Measurements from ENCODE around the gene MRPL52. TPM values are rescaled to one million over a fixed set of nuclear protein-coding genes. Genes with fewer than 3 reads are reported as not detected.
A peak's percentile ranks its signal among the peaks of the same experiment; 100 is the strongest.

Gene MRPL52
- total and polyA plus RNA-seq, 10 of the 15 experiments (the other 5 are each of a cell fraction or from before 2014, with no cell fraction given), result 51.7 to 541 (median 142) TPM

DNA sequence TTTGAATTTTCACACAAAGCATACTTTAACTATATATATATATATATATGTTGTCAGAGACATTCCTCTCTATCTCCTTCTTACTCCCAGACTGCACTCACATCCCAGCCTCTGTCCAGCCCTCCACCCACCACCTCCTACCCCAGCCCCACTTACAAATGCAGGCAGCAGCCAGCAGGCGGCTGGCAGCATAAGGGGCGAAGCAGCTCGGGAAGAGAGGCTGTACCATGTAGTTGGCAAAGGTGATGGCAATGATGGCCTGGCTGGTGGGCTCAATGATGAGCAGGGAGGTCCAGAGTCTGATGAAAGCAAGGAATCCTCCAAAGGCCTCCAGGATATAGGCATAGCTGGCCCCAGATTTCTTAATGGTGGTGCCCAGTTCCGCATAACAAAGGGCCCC, 16.9 kb upstream of the MRPL52 start:
- in situ Hi-C loops (cut with MboI) (no loop called here), intact Hi-C loops (cut with micrococcal nuclease; ENCODE audit: unreplicated experiment) (no loop called here)
- Histone ChIP-seq H3K9me3 (replicated peaks; ENCODE audit: control insufficient read depth, insufficient read depth, low read length) (no peaks in the 10 kb centered on the region), H2AFZ (ENCODE audit: control insufficient read depth, low read depth, low read length) (no peak overlapping the region), H3K9ac (ENCODE audit: control insufficient read depth, insufficient read depth, low read length) (peak overlapping the region; percentile 60), H3K27ac (ENCODE audit: control insufficient read depth, insufficient read depth) (peak overlapping the region; percentile 61), H3K36me3 (ENCODE audit: control insufficient read depth in 2 of 2, insufficient read depth in 2 of 2, low read length in 1 of 2) (no peaks in the 10 kb centered on the region), H3K4me2 (ENCODE audit: control insufficient read depth, insufficient read depth) (peak overlapping the region; percentile 86), H3K79me2 (ENCODE audit: control insufficient read depth, insufficient read depth, low read length) (peaks cover 50% of the 10 kb centered on the region), H3K4me3 (peak overlapping the region; percentile 61), H3K27me3 (replicated peaks in 1 of 2; ENCODE audit: control insufficient read depth in 2 of 2, insufficient read depth in 2 of 2, low read length in 1 of 2) (no peaks in the 10 kb centered on the region), H3K4me1 (ENCODE audit: control insufficient read depth, insufficient read depth, low read length) (peaks cover 26% of the 10 kb centered on the region), H4K20me1 (ENCODE audit: control insufficient read depth, insufficient read depth) (no peaks in the 10 kb centered on the region)
- RAD21 ChIA-PET (ENCODE audit: unreplicated experiment), result interaction anchor here (0.9 to 14.2 kb wide), 11 partner anchors 9 to 321 kb away, joined by 3 to 219 read pairs (median 5); partner anchors contain the start of gene OXA1L
- BruUV-seq (replicated peaks), result no TSS peak
- CTCF ChIA-PET, result interaction anchor here (0.6 to 15.1 kb wide), 14 partner anchors 10 to 247 kb away, joined by 3 to 324 read pairs (median 7); no protein-coding TSS in a partner anchor
- no peak for DNase-seq (ENCODE audit: low read depth, low spot score)
- no peak for FAIRE-seq
- POLR2A ChIA-PET, result interaction anchor here (0.6 to 17.5 kb wide), 6 partner anchors 10 to 333 kb away, joined by 3 to 245 read pairs (median 4); partner anchors contain the start of gene OXA1L
- SMC1A ChIA-PET (ENCODE audit: uncharacterized antibody, unreplicated experiment), result interaction anchor here (0.6 to 16.0 kb wide), 12 partner anchors 10 to 243 kb away, joined by 3 to 395 read pairs (median 5); partner anchors contain the start of genes LRP10, MRPL52 and OXA1L
- ATAC-seq, result 0 out of 3 replicates have a peak, but pooled peaks have one; percentile 4
- WGBS (ENCODE audit: insufficient coverage, insufficient replicate concordance, low lambda C conversion rate, missing lambda C conversion rate), result 90% methylated on average over 4 of the region's 4 CpGs
- TF ChIP-seq RUNX3 (IDR thresholded peaks at IDR 0.05; ENCODE audit: low read length) (no peak), IKZF2 (IDR thresholded peaks at IDR 0.05) (no peak), CTCF (IDR thresholded peaks at IDR 0.05 in 2 of 3, conservative IDR thresholded peaks at IDR 0.05 in 1 of 3; ENCODE audit: control insufficient read depth in 2 of 3, extremely low read depth in 1 of 3, insufficient read depth in 1 of 3, low read depth in 3 of 3, low read length in 3 of 3) (peak in 2 of 3 experiments; percentile 15 to 45; a peak in 2 of 6 replicates), CBX3 (IDR thresholded peaks at IDR 0.05; ENCODE audit: borderline replicate concordance, low read depth) (no peak), HSF1 (IDR thresholded peaks at IDR 0.05; ENCODE audit: low read depth, low read length) (no peak), NFYA (IDR thresholded peaks at IDR 0.05; ENCODE audit: borderline replicate concordance, low read depth, low read length) (no peak), NR2C2 (IDR thresholded peaks at IDR 0.05; ENCODE audit: borderline replicate concordance, control insufficient read depth, insufficient read length, low read depth) (no peak), MEF2A (IDR thresholded peaks at IDR 0.05; ENCODE audit: insufficient read depth, low read depth, low read length) (no peak), SMARCA5 (IDR thresholded peaks at IDR 0.05) (no peak), SP1 (IDR thresholded peaks at IDR 0.05; ENCODE audit: low read depth, low read length) (no peak), POU2F2 (IDR thresholded peaks at IDR 0.05; ENCODE audit: borderline replicate concordance, low read depth, low read length) (0 out of 3 replicates have a peak, but pooled peaks have one; percentile 8), ESRRA (IDR thresholded peaks at IDR 0.05; ENCODE audit: low read length) (no peak), RBBP5 (conservative IDR thresholded peaks at IDR 0.05) (no peak)
- TF ChIP-seq, protein P1, sequence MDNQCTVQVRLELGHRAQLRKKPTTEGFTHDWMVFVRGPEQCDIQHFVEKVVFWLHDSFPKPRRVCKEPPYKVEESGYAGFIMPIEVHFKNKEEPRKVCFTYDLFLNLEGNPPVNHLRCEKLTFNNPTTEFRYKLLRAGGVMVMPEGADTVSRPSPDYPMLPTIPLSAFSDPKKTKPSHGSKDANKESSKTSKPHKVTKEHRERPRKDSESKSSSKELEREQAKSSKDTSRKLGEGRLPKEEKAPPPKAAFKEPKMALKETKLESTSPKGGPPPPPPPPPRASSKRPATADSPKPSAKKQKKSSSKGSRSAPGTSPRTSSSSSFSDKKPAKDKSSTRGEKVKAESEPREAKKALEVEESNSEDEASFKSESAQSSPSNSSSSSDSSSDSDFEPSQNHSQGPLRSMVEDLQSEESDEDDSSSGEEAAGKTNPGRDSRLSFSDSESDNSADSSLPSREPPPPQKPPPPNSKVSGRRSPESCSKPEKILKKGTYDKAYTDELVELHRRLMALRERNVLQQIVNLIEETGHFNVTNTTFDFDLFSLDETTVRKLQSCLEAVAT (IDR thresholded peaks at IDR 0.05), result peak; percentile 52; the same call in 1 of the 2 replicates
